Daoy (cell line): ENCODE results near the gene PDSS1. TPM values are rescaled to one million over a fixed set of nuclear protein-coding genes. Genes with fewer than 3 reads are reported as not detected.

Source experiments
- total RNA-seq: library from RNA; depleted of rRNA; stranded (reverse); fragments of >200 nt; shearing (Covaris generic); gene quantifications from 2 replicates; pipeline ENCODE4 v1.2.3, GENCODE V29; 2014; rRNA removed

PDSS1 gene
- total RNA-seq, 1 experiment from 2014 or later = 31.8 TPM

Other genes with a start within 250 kb of the PDSS1 start
- gene ABI1, start 163.3 kb downstream of the PDSS1 start, total RNA-seq = 31.2 and 34.4 TPM in 2 replicates